Liver (tissue), 9 donors: ENCODE results near the gene LRP1-AS. TPM values are rescaled to one million over a fixed set of nuclear protein-coding genes. Genes with fewer than 3 reads are reported as not detected.

Experiments
- DNase-seq: peaks from one replicate; pipeline ENCODE4 v3.0.0-alpha.2; 2017; ENCODE audit warnings: low spot score
- H3K27ac ChIP-seq, 2 donors: one replicate each; pipeline ENCODE4 v1.7.0; 2013; ENCODE audit warnings: inconsistent platforms in 2 of 2, low read length in 2 of 2, control low read depth in 1 of 2, low read depth in 1 of 2, mild to moderate bottlenecking in 1 of 2
- H3K27me3 ChIP-seq, 4 donors: one replicate each; pipeline versions ENCODE4 v1.6.1 to v1.7.0; 2013; ENCODE audit warnings: low read length in 3 of 4, inconsistent platforms in 1 of 4, mild to moderate bottlenecking in 1 of 4, moderate library complexity in 1 of 4; ENCODE audit not compliant: control insufficient read depth in 4 of 4, insufficient read depth in 4 of 4
- H3K36me3 ChIP-seq, 4 donors: one replicate each; pipeline versions ENCODE4 v1.6.1 to v1.7.0; 2013; ENCODE audit warnings: low read length in 3 of 4, mild to moderate bottlenecking in 3 of 4, low read depth in 1 of 4, moderate library complexity in 1 of 4; ENCODE audit not compliant: control insufficient read depth in 4 of 4, insufficient read depth in 3 of 4
- H3K4me1 ChIP-seq, 4 donors: one replicate each; pipeline versions ENCODE4 v1.6.1 to v1.7.0; 2013; ENCODE audit warnings: low read length in 3 of 4, mild to moderate bottlenecking in 3 of 4, moderate library complexity in 1 of 4; ENCODE audit not compliant: control insufficient read depth in 4 of 4, insufficient read depth in 4 of 4
- H3K4me3 ChIP-seq, 3 donors: one replicate each; pipeline versions ENCODE4 v1.6.1 to v1.7.0; 2013; ENCODE audit warnings: low read length in 3 of 3, control low read depth in 1 of 3, low read depth in 1 of 3, mild to moderate bottlenecking in 1 of 3
- H3K9ac ChIP-seq, 2 donors: one replicate each; pipeline ENCODE4 v1.7.0; 2013; ENCODE audit warnings: low read length in 2 of 2, mild to moderate bottlenecking in 2 of 2, moderate library complexity in 2 of 2, control low read depth in 1 of 2, low read depth in 1 of 2
- H3K9me3 ChIP-seq, 4 donors: one replicate each; pipeline versions ENCODE4 v1.6.1 to v1.7.0; 2013; ENCODE audit warnings: low read length in 3 of 4; ENCODE audit not compliant: control insufficient read depth in 4 of 4
- ATF3 ChIP-seq: IDR thresholded peaks from 2 replicates; pipeline ENCODE4 v1.6.1; 2016; ENCODE audit warnings: antibody characterized with exemption
- CTCF ChIP-seq: fragments of 150-350 bp; IDR thresholded peaks from 2 replicates; pipeline ENCODE4 v1.5.1; 2017; ENCODE audit warnings: improper control_type of control experiment, low read depth, low read length; ENCODE audit not compliant: missing input control
- EGR1 ChIP-seq, 2 donors: IDR thresholded peaks; 2 replicates each; pipeline ENCODE4 v1.6.1; 2016 to 2018; ENCODE audit warnings: antibody characterized with exemption in 2 of 2, low read depth in 2 of 2
- FOXA1 ChIP-seq: IDR thresholded peaks from 2 replicates; pipeline ENCODE4 v1.6.1; 2016; ENCODE audit warnings: antibody characterized with exemption
- FOXA2 ChIP-seq: IDR thresholded peaks from 2 replicates; pipeline ENCODE4 v1.6.1; 2016; ENCODE audit warnings: antibody characterized with exemption
- GABPA ChIP-seq, 2 donors: IDR thresholded peaks in 1 of 2; conservative IDR thresholded peaks in 1 of 2; 2 replicates each; pipeline ENCODE4 v1.6.1; 2016; ENCODE audit warnings: antibody characterized with exemption in 2 of 2, mild to moderate bottlenecking in 1 of 2, moderate library complexity in 1 of 2
- HNF4A ChIP-seq, 2 donors: conservative IDR thresholded peaks; 2 replicates each; pipeline ENCODE4 v1.6.1; 2016; ENCODE audit warnings: antibody characterized with exemption in 2 of 2, mild to moderate bottlenecking in 2 of 2
- HNF4G ChIP-seq: IDR thresholded peaks from 2 replicates; pipeline ENCODE4 v1.6.1; 2016; ENCODE audit warnings: antibody characterized with exemption
- JUND ChIP-seq, 2 donors: IDR thresholded peaks; 2 replicates each; pipeline ENCODE4 v1.6.1; 2016; ENCODE audit warnings: antibody characterized with exemption in 2 of 2
- NR2F2 ChIP-seq: IDR thresholded peaks from 2 replicates; pipeline ENCODE4 v1.6.1; 2016; ENCODE audit warnings: antibody characterized with exemption
- RAD21 ChIP-seq, 2 donors: IDR thresholded peaks; 2 replicates each; pipeline ENCODE4 v1.6.1; 2016; ENCODE audit warnings: antibody characterized with exemption in 2 of 2, mild to moderate bottlenecking in 2 of 2
- REST ChIP-seq: IDR thresholded peaks from 2 replicates; pipeline ENCODE4 v1.6.1; 2016; ENCODE audit warnings: antibody characterized with exemption, mild to moderate bottlenecking
- RXRA ChIP-seq, 2 donors: IDR thresholded peaks; 2 replicates each; pipeline ENCODE4 v1.6.1; 2017 to 2018; ENCODE audit warnings: antibody characterized with exemption in 2 of 2, mild to moderate bottlenecking in 1 of 2
- SP1 ChIP-seq: IDR thresholded peaks from 2 replicates; pipeline ENCODE4 v1.6.1; 2018; ENCODE audit warnings: antibody characterized with exemption, mild to moderate bottlenecking
- TAF1 ChIP-seq: conservative IDR thresholded peaks from 2 replicates; pipeline ENCODE4 v1.6.1; 2016; ENCODE audit warnings: antibody characterized with exemption, mild to moderate bottlenecking
- YY1 ChIP-seq: IDR thresholded peaks from 2 replicates; pipeline ENCODE4 v1.6.1; 2016; ENCODE audit warnings: antibody characterized with exemption, mild to moderate bottlenecking
- ZBTB33 ChIP-seq: IDR thresholded peaks from 2 replicates; pipeline ENCODE4 v1.6.1; 2016; ENCODE audit warnings: antibody characterized with exemption
- WGBS: extraction: QIAGEN DNeasy Blood & Tissue Kit; methylation state at CpG from one replicate; pipeline ENCODE4 v1.1.7; 2013; 5-methylcytosine and 5-hydroxymethylcytosine counted together
- polyA plus RNA-seq, 2 donors: library from polyadenylated mRNA; stranded (reverse) in 1 of 2; unstranded in 1 of 2; fragments of 200-250 nt in 1 of 2; fragments of >200 nt in 1 of 2; fragmentation: Nextera tagmentation in 1 of 2; extraction: Ambion mirVana in 1 of 2; gene quantifications; one replicate each; pipeline versions ENCODE4 v1.2.1 to v1.2.3, GENCODE V29; 2013 to 2015
- total RNA-seq, 2 donors: library from RNA; depleted of rRNA; stranded (reverse); fragments of >200 nt; gene quantifications; one replicate each; pipeline ENCODE4 v1.2.3, GENCODE V29; 2014
- TF ChIP-seq, protein P1 (sequence below): IDR thresholded peaks from 2 replicates; pipeline ENCODE4 v1.6.1; 2016; ENCODE audit warnings: antibody characterized with exemption
- donor health status: healthy.
- donor health status: healthy.
- donor health status: healthy.
- donor health status: healthy.
- donor health status: healthy.

LRP1-AS gene
- total and polyA plus RNA-seq, 4 donors, result not detected

DNA sequence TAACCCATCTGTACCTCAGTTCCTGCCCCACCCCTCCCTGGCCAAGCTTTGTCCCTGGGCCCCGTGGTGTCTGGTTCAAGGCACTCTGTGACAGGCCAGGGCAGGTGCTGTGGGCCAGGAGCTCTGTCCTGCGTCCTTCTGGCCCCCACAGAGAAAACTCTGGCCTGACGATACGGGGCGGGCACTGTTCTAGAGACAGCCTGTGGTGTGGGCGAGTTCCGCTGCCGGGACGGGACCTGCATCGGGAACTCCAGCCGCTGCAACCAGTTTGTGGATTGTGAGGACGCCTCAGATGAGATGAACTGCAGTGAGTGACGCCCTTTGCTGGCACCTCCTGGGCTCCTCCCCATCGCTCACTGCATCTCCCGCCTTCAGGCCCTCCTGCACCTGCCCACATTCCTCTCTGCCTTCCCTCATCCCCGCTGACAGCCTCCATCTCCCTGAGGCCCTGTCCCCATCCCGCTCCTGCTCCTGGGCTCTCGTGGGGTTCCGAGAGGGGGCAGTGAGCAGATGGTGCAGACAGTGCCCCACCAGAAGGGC, 46.4 kb upstream of the LRP1-AS start:
- TF ChIP-seq GABPA (IDR thresholded peaks at IDR 0.05 in 1 of 2, conservative IDR thresholded peaks at IDR 0.05 in 1 of 2) (no peak), EGR1 (IDR thresholded peaks at IDR 0.05; ENCODE audit: low read depth in 2 of 2) (no peak), HNF4G (no peak), ATF3 (no peak), CTCF (no peak)
- TF ChIP-seq, protein P1, sequence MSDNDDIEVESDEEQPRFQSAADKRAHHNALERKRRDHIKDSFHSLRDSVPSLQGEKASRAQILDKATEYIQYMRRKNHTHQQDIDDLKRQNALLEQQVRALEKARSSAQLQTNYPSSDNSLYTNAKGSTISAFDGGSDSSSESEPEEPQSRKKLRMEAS, result no peak
- no peaks in the 10 kb centered on the region for H3K9me3 ChIP-seq
- no peak overlapping the region for H3K9ac ChIP-seq
- 91% methylated on average over 19 of the region's 19 CpGs for WGBS
- H3K36me3 ChIP-seq, result peaks cover 45 to 100% (median 80%) of the 10 kb centered on the region in 4 donors
- no peak overlapping the region for H3K4me3 ChIP-seq
- H3K27ac ChIP-seq, result no peak overlapping the region
- no peaks in the 10 kb centered on the region for H3K27me3 ChIP-seq
- no peak for DNase-seq
- no peaks in the 10 kb centered on the region for H3K4me1 ChIP-seq

DNA sequence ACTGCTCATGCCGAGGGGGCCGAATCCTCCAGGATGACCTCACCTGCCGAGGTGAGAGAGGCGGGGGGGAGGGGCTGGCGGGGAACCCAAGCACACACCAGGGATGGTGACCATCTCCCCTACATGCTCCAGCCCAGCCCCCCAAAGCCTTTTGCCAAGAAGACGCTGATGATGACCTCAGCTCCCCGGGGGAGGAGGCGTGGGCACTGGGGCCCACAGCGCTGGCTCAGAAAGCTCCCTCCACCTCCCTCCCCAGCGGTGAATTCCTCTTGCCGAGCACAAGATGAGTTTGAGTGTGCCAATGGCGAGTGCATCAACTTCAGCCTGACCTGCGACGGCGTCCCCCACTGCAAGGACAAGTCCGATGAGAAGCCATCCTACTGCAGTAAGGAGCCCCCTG, 45.5 kb upstream of the LRP1-AS start:
- 89% methylated on average over 16 of the region's 16 CpGs for WGBS
- DNase-seq, result no peak

More for the DNA sequence above, 45.5 kb upstream of the LRP1-AS start:
- Histone ChIP-seq H3K27me3 (no peaks in the 10 kb centered on the region), H3K4me3 (no peak overlapping the region), H3K9me3 (no peaks in the 10 kb centered on the region), H3K36me3 (peaks cover 38 to 100% (median 80%) of the 10 kb centered on the region in 4 donors), H3K9ac (no peak overlapping the region), H3K4me1 (no peaks in the 10 kb centered on the region), H3K27ac (no peak overlapping the region)
- TF ChIP-seq REST (no peak), EGR1 (IDR thresholded peaks at IDR 0.05; ENCODE audit: low read depth in 2 of 2) (no peak), CTCF (no peak), JUND (IDR thresholded peaks at IDR 0.05) (no peak), YY1 (no peak), HNF4A (conservative IDR thresholded peaks at IDR 0.05) (no peak), ZBTB33 (no peak), RAD21 (IDR thresholded peaks at IDR 0.05) (no peak), FOXA1 (no peak), SP1 (no peak), FOXA2 (no peak), TAF1 (no peak), GABPA (IDR thresholded peaks at IDR 0.05 in 1 of 2, conservative IDR thresholded peaks at IDR 0.05 in 1 of 2) (no peak), HNF4G (no peak), NR2F2 (no peak), ATF3 (no peak), RXRA (IDR thresholded peaks at IDR 0.05) (no peak)
- TF ChIP-seq, protein P1, result no peak
